Activated CD8-positive, alpha-beta T cell treated with anti-CD3 and anti-CD28 coated beads for 36 hours (primary cell): ENCODE results near the gene NDUFC2. TPM values are rescaled to one million over a fixed set of nuclear protein-coding genes. Genes with fewer than 3 reads are reported as not detected.

Source experiments
- ATAC-seq: fragments of 200-7000 bp; cut with Tn5 transposase; one replicate; pipeline ENCODE4 v1.10.0; 2021; ENCODE audit warnings: mild to moderate bottlenecking, moderate library complexity
- CTCF ChIA-PET: fragments of 350-600 bp; sonication (Branson Sonifier 250); formaldehyde crosslinking; loops from one replicate; lab custom pipeline; 2021; ENCODE audit warnings: antibody characterized with exemption; lab: Charles Lee
- POLR2A ChIA-PET: fragments of 350-600 bp; sonication (Branson Sonifier 250); formaldehyde crosslinking; loops from one replicate; lab custom pipeline; 2021; ENCODE audit warnings: antibody characterized with exemption; lab: Charles Lee
- DNase-seq: peaks from one replicate; pipeline ENCODE4 v3.0.0-alpha.2; 2020
- H3K27ac Mint-ChIP-seq: one replicate; pipeline ENCODE4 v1.8.0; 2021; ENCODE audit warnings: mild to moderate bottlenecking, mixed read lengths
- H3K27me3 Mint-ChIP-seq: one replicate; pipeline ENCODE4 v1.8.0; 2021; ENCODE audit warnings: mixed read lengths
- H3K36me3 Mint-ChIP-seq: one replicate; pipeline ENCODE4 v1.8.0; 2021; ENCODE audit warnings: low read depth, mixed read lengths
- H3K4me1 Mint-ChIP-seq: one replicate; pipeline ENCODE4 v1.8.0; 2021; ENCODE audit warnings: low read depth, mixed read lengths
- H3K4me3 Mint-ChIP-seq: one replicate; pipeline ENCODE4 v1.8.0; 2021; ENCODE audit warnings: mild to moderate bottlenecking, moderate library complexity, mixed read lengths
- H3K9me3 Mint-ChIP-seq: one replicate; pipeline ENCODE4 v1.8.0; 2021; ENCODE audit warnings: mixed read lengths
- CTCF ChIP-seq: fragments of 200-600 bp; IDR thresholded peaks from one replicate; pipeline ENCODE4 v1.8.0; 2022; ENCODE audit warnings: antibody characterized with exemption, mild to moderate bottlenecking
- intact Hi-C: fragments of 100-400 bp; cut with micrococcal nuclease; formaldehyde crosslinking; loops from one replicate; pipeline ENCODE4 v1.10.0; 2022
- total RNA-seq, 2 experiments: library from RNA; stranded (reverse); gene quantifications; one replicate each; pipeline ENCODE4 v1.2.3, GENCODE V29; 2021

NDUFC2 gene
- total RNA-seq, 2 experiments from 2014 or later, result 169 to 179 TPM

GRCh38 chr11:78020246-78020645, 59.4 kb downstream of the NDUFC2 start:
- no peak overlapping the region for H3K27ac Mint-ChIP-seq
- POLR2A ChIA-PET, result no interaction called here
- H3K4me3 Mint-ChIP-seq, result no peak overlapping the region
- H3K4me1 Mint-ChIP-seq, result no peaks in the 10 kb centered on the region
- H3K36me3 Mint-ChIP-seq, result no peaks in the 10 kb centered on the region
- intact Hi-C loops, result no loop called here
- CTCF ChIA-PET, result interaction anchor here (1.3 to 2.5 kb wide), 2 partner anchors 21 to 26 kb away, joined by 3 to 15 read pairs; no protein-coding TSS in a partner anchor
- H3K27me3 Mint-ChIP-seq, result peaks cover 12% of the 10 kb centered on the region
- TF ChIP-seq CTCF, result no peak
- DNase-seq (no peak), ATAC-seq (no peak)
- no peaks in the 10 kb centered on the region for H3K9me3 Mint-ChIP-seq

GRCh38 chr11:78019808-78020207, 59.9 kb downstream of the NDUFC2 start:
- intact Hi-C loops, result no loop called here
- Mint-ChIP-seq H3K4me3 (no peak overlapping the region), H3K27me3 (peaks cover 12% of the 10 kb centered on the region), H3K9me3 (no peaks in the 10 kb centered on the region), H3K4me1 (no peaks in the 10 kb centered on the region), H3K36me3 (no peaks in the 10 kb centered on the region), H3K27ac (no peak overlapping the region)
- no peak for DNase-seq
- TF ChIP-seq CTCF, result no peak
- ChIA-PET CTCF (interaction anchor here (1.3 to 2.5 kb wide), 2 partner anchors 20 to 26 kb away, joined by 3 to 15 read pairs; no protein-coding TSS in a partner anchor), POLR2A (no interaction called here)
- no peak for ATAC-seq

Other genes starting within 250 kb of the NDUFC2 start
- gene INTS4, start 85.2 kb downstream of the NDUFC2 start, total RNA-seq, result 10 to 100 TPM; 44.4 to 45.8 TPM
- under 1 TPM in 1 of 2 experiments, not detected in 1; 0.16 TPM for gene KCTD14, start 56.6 kb downstream of the NDUFC2 start, total RNA-seq
- gene THRSP, start 16.0 kb downstream of the NDUFC2 start, total RNA-seq, result not detected
- 10 to 100 TPM; 45.5 to 47.7 TPM for gene ALG8, start 59.8 kb upstream of the NDUFC2 start, total RNA-seq
- gene KCTD21, start 108.8 kb upstream of the NDUFC2 start, total RNA-seq, result 1 to 10 TPM; 4.1 to 5.2 TPM
- 1 to 10 TPM; 6.8 to 7.7 TPM for gene USP35, start 109.1 kb upstream of the NDUFC2 start, total RNA-seq